H54 (cell line): Measurements from ENCODE around the gene VEGFC.

Experiments
- DNase-seq: peaks from one replicate; pipeline ENCODE4 v3.0.0; 2011; ENCODE audit warnings: low spot score, mixed read lengths; ENCODE audit not compliant: insufficient read length
- FAIRE-seq: peaks from 3 replicates; lab custom pipeline; 2011; peaks lifted over from hg19 to GRCh38; lab: Jason Lieb, UNC
- POLR2A ChIP-seq: IDR thresholded peaks from 2 replicates; pipeline ENCODE4 v1.6.1; 2011; ENCODE audit warnings: low read depth, mild to moderate bottlenecking, low read length

Gene VEGFC

DNA sequence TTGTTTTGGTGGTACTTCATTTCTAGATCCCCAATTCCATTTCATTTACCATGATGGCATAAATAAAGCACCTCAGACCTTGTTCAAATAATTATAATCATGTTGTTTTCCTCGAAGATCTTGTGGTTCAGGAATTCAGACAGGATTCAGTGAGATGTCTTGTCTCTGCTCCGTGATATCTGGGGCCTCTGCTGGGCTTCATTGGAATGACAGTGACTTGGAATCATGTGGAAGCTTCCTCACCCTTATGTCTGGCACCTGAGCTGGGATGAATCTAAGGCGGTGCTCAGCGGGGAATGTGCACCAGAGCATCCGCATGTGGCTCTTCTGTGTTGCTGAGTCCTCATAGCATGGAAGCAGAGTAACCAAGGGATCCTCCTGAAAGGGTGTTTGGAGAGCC lies 132.2 kb downstream of the VEGFC start:
- FAIRE-seq (no peak), DNase-seq (no peak)
- no peak for TF ChIP-seq POLR2A

DNA sequence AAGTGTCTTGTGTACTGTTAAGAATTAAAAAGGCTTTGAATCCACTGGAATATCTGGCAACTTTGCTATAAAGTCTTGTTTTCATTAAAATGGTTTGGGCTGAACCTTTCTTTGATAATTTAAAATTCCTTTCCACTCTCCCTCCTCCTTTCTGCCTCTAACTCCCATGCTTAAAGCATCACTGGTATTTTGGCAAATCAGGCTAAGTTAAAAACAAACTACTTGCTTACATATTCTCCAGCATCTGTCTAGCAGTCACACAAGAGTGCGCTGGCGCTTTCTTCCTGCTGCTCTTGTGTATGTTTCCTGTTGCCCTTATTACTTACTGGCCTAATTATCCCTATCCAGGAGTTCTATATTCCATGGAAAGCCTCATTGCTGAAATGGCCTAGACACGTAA lies 136.6 kb downstream of the VEGFC start:
- TF ChIP-seq POLR2A = no peak
- DNase-seq (no peak), FAIRE-seq (no peak)

DNA sequence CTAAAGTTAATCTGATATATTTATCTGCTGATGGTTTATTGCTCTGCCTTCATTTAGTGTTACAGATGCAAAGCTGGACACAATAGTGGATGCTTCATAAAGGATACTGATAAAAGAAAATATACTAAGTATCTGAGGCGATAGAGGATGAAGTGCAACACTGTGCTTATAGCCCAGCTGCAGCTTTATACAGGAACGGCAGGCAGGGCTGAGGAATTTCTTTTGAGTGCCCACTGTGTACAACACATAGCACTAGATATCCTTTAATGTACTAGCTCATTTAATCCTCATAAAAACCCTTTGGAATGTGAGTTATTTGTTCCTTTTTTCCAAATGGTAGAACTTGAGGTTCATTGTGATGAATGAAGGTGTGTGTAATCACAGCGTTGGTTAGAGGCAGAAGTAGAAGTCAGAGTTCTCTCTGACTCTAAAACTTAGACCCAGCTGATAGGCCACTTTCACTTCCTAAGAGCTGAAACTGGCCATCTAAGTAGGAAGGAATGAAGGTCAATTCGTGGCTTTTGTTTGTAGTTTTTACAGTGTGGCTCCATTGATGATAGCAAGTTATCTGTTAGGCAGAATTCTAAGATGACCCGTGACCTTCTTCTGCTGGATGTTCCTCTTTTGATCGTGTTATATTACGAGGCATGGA lies 138.0 kb downstream of the VEGFC start:
- FAIRE-seq (no peak), DNase-seq (no peak)
- no peak for TF ChIP-seq POLR2A

DNA sequence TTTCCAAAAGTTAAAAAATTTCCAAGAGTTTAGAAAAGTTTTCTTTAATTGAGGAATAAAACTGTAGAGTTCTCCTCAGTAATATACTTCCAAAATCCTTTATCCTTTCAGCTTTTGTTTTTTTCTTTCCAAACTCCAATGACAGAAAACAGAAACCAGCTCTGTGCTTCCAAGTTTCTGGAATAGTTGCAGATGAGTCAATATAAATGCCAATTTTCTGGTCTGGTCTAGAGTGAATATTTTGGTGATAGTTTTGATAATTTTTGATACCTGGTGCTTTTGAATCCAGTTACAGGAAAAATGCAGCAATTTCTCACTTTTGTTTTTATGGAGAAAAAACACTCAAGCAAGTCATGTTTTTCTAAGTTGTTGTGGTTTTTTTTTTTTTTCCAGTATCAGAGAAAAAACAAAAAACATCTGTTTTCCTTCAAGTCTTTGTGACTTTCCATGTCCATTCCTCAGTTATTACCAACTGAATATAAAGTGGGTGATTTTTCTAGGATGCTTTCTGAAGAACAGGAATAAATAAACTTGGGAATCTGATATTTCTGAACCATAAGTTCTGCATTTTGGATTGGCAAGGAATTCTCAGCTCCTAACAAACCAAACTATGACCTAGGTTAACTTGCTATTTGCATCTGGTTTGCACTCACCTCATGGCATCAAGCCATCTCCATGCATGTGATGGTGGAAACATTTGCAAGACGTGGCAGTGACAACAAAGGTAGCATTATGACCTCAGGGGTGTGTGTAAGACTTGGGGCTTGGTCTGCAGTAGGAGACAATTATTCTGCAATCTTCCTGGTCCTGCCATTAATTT lies 139.1 kb downstream of the VEGFC start:
- DNase-seq (no peak), FAIRE-seq (no peak)
- TF ChIP-seq POLR2A = no peak

DNA sequence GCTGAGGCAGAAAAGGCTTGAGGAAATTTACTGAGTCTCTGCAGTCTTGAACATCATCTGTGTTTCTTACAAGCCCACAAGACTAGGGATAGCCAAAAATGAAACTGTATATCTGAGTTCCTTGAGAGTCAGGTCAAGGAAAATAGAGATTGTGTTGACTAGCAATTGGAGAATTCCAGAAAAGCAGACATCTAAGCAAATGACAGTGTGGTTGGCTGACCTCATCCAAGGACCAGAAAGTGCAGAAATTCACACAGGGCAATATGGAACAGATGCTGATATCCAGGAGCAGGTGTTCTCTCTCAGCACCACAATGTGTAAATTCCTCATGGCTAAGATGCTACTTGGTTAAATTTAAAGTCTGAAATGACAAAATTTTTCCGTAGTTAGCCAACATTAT lies 146.4 kb downstream of the VEGFC start:
- DNase-seq (no peak), FAIRE-seq (no peak)
- no peak for TF ChIP-seq POLR2A

DNA sequence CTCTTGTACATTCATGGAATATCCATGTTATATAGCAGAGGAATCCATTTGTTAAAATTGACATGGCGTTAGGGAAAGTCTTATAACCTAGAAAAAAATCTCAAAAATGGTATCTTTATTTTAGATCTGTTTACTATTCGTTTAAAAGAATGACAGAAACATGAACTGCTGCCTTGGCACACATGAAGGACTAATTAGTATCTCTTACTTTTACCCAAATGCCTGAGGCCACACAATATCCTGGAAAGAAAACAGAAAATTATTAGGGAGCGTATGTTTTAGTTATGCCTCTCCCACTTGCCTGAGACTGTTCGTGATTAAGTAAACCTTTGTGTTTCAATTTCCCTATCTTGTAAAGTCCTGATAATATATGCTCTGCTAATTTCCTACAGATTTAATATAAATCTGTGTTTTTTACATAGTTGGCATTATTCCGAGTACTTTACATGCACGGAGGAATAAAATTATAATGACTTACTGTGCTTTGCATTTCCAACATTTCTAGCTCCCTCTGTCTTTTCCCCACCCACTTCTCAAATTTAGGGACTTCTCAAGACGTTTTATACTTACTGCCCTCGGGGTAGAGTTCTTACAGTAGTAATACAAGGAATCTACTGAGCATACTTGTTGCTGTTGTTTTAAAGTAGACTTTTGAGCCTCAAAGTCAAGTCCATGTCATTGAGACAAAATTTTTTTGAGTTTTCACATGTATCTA lies 147.3 kb downstream of the VEGFC start:
- no peak for FAIRE-seq
- no peak for TF ChIP-seq POLR2A

DNA sequence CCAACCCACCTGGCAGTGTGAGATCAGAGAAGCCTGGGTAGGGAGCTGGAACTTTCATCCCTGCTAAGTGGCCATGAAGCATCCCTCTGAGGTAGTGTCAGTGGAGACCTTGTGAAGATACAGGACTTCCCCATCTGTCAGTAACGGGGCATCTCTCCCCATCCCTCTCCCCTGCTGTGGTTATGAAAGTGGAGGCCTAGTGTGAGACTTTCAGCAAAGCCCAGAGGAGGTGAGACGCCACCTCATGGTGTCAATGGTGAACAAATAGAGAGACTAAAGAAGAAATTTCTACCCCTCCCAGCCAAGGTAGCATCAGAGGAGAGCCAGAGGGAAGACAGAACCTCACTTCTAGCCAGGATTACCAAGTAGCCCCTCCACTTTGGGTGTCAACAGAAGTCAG lies 150.2 kb downstream of the VEGFC start:
- DNase-seq (no peak), FAIRE-seq (no peak)
- no peak for TF ChIP-seq POLR2A

More for the DNA sequence above, 147.3 kb downstream of the VEGFC start:
- DNase-seq = no peak

DNA sequence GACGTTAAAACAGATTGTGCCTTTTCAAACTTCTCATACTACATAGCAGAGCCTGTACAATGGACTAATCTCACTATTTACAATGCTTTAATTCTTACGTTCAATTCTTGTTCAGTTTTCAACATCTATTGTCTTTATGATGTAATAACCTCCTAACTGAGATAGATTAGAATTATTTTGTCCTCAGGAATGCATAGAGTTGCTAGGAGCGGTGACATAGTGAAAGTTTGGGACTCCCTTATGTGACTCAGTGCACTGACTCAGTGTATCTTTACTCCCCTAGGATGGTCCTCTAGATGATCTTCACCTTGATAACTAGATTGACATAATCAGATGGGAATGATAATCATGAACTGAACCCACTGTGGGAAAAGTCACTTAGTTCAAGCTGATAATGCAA lies 151.5 kb downstream of the VEGFC start:
- no peak for FAIRE-seq
- DNase-seq = no peak
- no peak for TF ChIP-seq POLR2A

DNA sequence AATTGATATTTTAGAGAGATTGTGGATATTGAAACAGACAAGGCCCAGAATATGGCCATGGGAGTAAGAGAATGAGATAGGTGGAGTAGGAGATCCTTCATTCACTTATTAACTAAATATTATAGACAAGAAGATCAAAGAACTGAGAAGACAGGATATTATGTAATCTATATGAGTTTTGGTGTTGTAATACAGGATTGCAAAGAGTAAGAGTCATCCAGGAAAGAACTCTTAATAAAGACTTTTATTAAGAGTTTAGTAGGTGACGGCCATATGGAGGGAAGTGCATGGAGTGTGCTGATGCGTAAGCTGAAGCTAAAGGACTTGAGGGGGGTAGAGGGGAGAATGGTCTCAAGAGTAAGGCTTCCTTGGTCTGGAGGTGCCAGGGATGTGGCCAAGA lies 153.7 kb downstream of the VEGFC start:
- no peak for TF ChIP-seq POLR2A
- FAIRE-seq = no peak
- no peak for DNase-seq

DNA sequence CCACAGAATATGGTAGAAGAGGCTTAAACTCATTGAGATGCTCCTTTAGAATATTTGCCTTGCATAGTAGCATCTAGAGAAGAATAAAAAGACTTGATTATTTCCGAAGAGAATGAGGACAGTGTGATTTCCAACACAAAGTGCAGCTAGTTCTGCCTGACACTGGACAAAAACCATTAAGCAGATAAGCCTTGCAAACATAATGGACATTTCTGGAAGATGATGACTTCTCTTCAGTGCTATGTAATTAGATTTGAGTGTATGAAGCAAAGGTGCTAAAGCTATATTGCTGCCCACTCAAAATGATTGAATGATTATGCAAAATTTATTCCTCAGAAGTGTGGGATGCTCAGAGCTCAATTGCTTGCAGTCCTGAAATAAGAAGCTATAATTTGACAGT lies 156.4 kb downstream of the VEGFC start:
- FAIRE-seq (no peak), DNase-seq (no peak)
- TF ChIP-seq POLR2A = no peak

DNA sequence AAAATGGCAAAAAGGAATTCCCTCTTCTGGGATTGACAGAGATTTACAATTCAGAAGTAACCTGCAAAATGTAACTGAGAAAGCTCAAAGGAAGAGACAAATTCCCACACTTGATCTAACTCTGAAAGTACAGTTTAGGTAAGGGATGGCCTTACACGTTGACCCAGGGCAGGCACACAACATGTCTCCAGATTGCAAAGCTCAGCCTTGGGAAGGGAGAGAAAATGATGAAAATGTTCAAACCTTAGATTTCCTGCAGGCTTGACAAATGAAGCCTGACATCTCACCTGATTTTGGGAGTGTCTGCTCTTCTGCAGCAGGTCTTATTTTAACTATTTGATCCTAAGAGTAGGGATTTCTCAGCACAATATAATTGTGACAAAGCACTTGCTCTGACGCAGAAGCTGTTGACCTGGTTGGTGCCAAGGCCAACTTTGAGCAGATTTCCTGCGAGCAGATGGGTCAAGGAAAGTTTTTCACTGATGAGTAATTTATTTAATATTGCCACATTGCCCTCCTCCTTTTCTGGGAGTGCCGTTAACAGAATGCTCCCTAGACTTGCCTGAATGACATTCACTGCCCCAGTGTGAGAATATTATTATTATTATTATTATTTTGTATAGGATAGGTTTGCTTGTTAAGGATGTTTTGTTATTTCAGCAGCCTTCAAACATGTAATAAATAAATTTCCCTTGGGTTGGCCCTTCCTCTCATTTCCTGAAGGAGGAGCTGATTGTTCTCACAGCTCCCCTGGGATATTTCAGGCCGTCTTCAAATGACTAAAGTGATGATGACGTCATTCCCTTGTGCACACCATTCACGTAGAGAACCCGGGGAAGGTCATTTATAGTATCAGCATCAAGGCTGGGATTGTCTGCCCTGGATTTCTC lies 157.1 kb downstream of the VEGFC start:
- peak; percentile 6 for FAIRE-seq
- TF ChIP-seq POLR2A = no peak
- peak; percentile 32 for DNase-seq
